HepG2 (cell line): ENCODE data around the gene FAM219B. TPM values are rescaled to one million over a fixed set of nuclear protein-coding genes. Genes with fewer than 3 reads are reported as not detected.

ENCODE experiments used
- CC2D1A ChIP-seq: sonication (generic); formaldehyde crosslinking; IDR thresholded peaks from 2 replicates; pipeline ENCODE4 v1.8.1; 2023; ENCODE audit warnings: mild to moderate bottlenecking, missing genetic modification reagents
- ERF ChIP-seq: IDR thresholded peaks from 2 replicates; pipeline ENCODE4 v1.6.1; 2018; ENCODE audit warnings: missing biosample characterization, missing genetic modification reagents
- ESRRA ChIP-seq: sonication (generic); formaldehyde crosslinking; IDR thresholded peaks from 2 replicates; pipeline ENCODE4 v1.5.1; 2020; ENCODE audit warnings: mild to moderate bottlenecking, low read depth, missing genetic modification reagents
- HMGXB3 ChIP-seq: sonication (generic); formaldehyde crosslinking; IDR thresholded peaks from 2 replicates; pipeline ENCODE4 v1.4.0; 2020; ENCODE audit warnings: missing genetic modification reagents, borderline replicate concordance
- KMT2A ChIP-seq: sonication (generic); formaldehyde crosslinking; IDR thresholded peaks from 2 replicates; pipeline ENCODE4 v1.4.0; 2020; ENCODE audit warnings: missing genetic modification reagents
- MTA1 ChIP-seq: sonication (generic); formaldehyde crosslinking; IDR thresholded peaks from 2 replicates; pipeline ENCODE4 v1.4.0; 2020; ENCODE audit warnings: missing genetic modification reagents, mild to moderate bottlenecking, borderline replicate concordance
- NFYB ChIP-seq: sonication (generic); formaldehyde crosslinking; IDR thresholded peaks from 2 replicates; pipeline ENCODE4 v1.4.0; 2020; ENCODE audit warnings: missing genetic modification reagents
- NR1H2 ChIP-seq: sonication (generic); formaldehyde crosslinking; IDR thresholded peaks from 2 replicates; pipeline ENCODE4 v1.8.1; 2022; ENCODE audit warnings: low read depth, missing genetic modification reagents, borderline replicate concordance
- PTBP1 ChIP-seq: fragments of 200-400 bp; formaldehyde crosslinking; IDR thresholded peaks from 2 replicates; pipeline ENCODE4 v1.6.1; 2018; ENCODE audit warnings: low read length, low read depth; ENCODE audit not compliant: poor library complexity, severe bottlenecking
- RFXAP ChIP-seq: sonication (generic); formaldehyde crosslinking; IDR thresholded peaks from 2 replicates; pipeline ENCODE4 v1.4.0; 2020; ENCODE audit warnings: missing genetic modification reagents, borderline replicate concordance
- TOE1 ChIP-seq: sonication (generic); formaldehyde crosslinking; IDR thresholded peaks from 2 replicates; pipeline ENCODE4 v1.4.0; 2020; ENCODE audit warnings: mild to moderate bottlenecking, missing genetic modification reagents
- YY1 ChIP-seq: IDR thresholded peaks from 2 replicates; pipeline ENCODE4 v1.6.1; 2011; ENCODE audit warnings: low read length, low read depth, moderate library complexity, mild to moderate bottlenecking; ENCODE audit not compliant: insufficient read depth, insufficient replicate concordance
- ZBTB42 ChIP-seq: sonication (generic); formaldehyde crosslinking; IDR thresholded peaks from 2 replicates; pipeline ENCODE4 v1.5.0; 2020; ENCODE audit warnings: mild to moderate bottlenecking, missing genetic modification reagents
- ZFP91 ChIP-seq: sonication (generic); formaldehyde crosslinking; IDR thresholded peaks from 2 replicates; pipeline ENCODE4 v1.9.0; 2022; ENCODE audit warnings: missing genetic modification reagents, mild to moderate bottlenecking, borderline replicate concordance
- ZNF33A ChIP-seq: sonication (generic); formaldehyde crosslinking; IDR thresholded peaks from 2 replicates; pipeline ENCODE4 v1.5.1; 2020; ENCODE audit warnings: missing genetic modification reagents, mild to moderate bottlenecking, moderate library complexity, borderline replicate concordance
- ZNF430 ChIP-seq: sonication (generic); formaldehyde crosslinking; IDR thresholded peaks from 2 replicates; pipeline ENCODE4 v1.9.0; 2021; ENCODE audit warnings: mild to moderate bottlenecking, missing genetic modification reagents
- ZNF564 ChIP-seq: sonication (generic); formaldehyde crosslinking; IDR thresholded peaks from 2 replicates; pipeline ENCODE4 v1.8.1; 2023; ENCODE audit warnings: mild to moderate bottlenecking, missing genetic modification reagents
- ZNF746 ChIP-seq: sonication (generic); formaldehyde crosslinking; IDR thresholded peaks from 2 replicates; pipeline ENCODE4 v1.8.0; 2022; ENCODE audit warnings: mild to moderate bottlenecking, missing genetic modification reagents
- ZNF761 ChIP-seq: sonication (generic); formaldehyde crosslinking; conservative IDR thresholded peaks from 2 replicates; pipeline ENCODE4 v1.4.0; 2020; ENCODE audit warnings: mild to moderate bottlenecking, missing genetic modification reagents
- ZUFSP ChIP-seq: sonication (generic); formaldehyde crosslinking; IDR thresholded peaks from 2 replicates; pipeline ENCODE4 v1.9.0; 2021; ENCODE audit warnings: missing genetic modification reagents, mild to moderate bottlenecking, borderline replicate concordance
- polyA plus RNA-seq, 8 experiments: library from polyadenylated mRNA; depleted of rRNA in 3 of 8; stranded (reverse) in 7 of 8; unstranded in 1 of 8; fragments of >200 nt; fragmentation: Illumina TruSeq in 4 of 8; extraction: Trizol in 4 of 8; gene quantifications; 2 replicates each; pipeline versions ENCODE4 v1.2.1 to v1.2.3, GENCODE V29; 2011 to 2016; ENCODE audit warnings: low read depth in 4 of 8, missing spikeins in 1 of 8, mixed read lengths in 1 of 8; ENCODE audit not compliant: insufficient read depth in 1 of 8
- total RNA-seq, 5 experiments: library from RNA; depleted of rRNA; stranded (reverse); fragments of >200 nt; fragmentation: Illumina TruSeq; extraction: Trizol; gene quantifications; 2 replicates each; pipeline ENCODE4 v1.2.3, GENCODE V29; 2016; ENCODE audit warnings: low read depth in 1 of 5

Gene FAM219B
- total and polyA plus RNA-seq, 2 of the 13 experiments (the other 11 are each of a cell fraction or from before 2014, with no cell fraction given) = 36.6 to 50.2 TPM

GRCh38 chr15:74937590-74938371, 31.1 kb upstream of the FAM219B start, which contains the start of gene COX5A (continued):
- TF ChIP-seq ZNF564 (CRISPR knock-in tag) (no peak; the same call in 1 of the 2 replicates), PTBP1 (peak; percentile 35), ZFP91 (CRISPR knock-in tag) (peak; percentile 96), CC2D1A (CRISPR knock-in tag) (no peak), KMT2A (CRISPR knock-in tag) (peak; percentile 59; the same call in 1 of the 2 replicates), RFXAP (peak; percentile 88), MTA1 (peak; percentile 87), NR1H2 (CRISPR knock-in tag) (0 out of 2 replicates have a peak, but pooled peaks have one; percentile 28), ESRRA (CRISPR knock-in tag) (peak; percentile 96), ZBTB42 (CRISPR knock-in tag) (no peak), ZNF33A (CRISPR knock-in tag) (no peak), YY1 (peak; percentile 82), NFYB (CRISPR knock-in tag) (no peak), ZUFSP (CRISPR knock-in tag) (no peak), ZNF761 (CRISPR knock-in tag) (peak; percentile 88; the same call in 1 of the 2 replicates), TOE1 (no peak), ERF (CRISPR knock-in tag) (peak; percentile 87; the same call in 1 of the 2 replicates), ZNF430 (CRISPR knock-in tag) (0 out of 2 replicates have a peak, but pooled peaks have one; percentile 23), ZNF746 (peak; percentile 66; the same call in 1 of the 2 replicates), HMGXB3 (CRISPR knock-in tag) (no peak)
